NCI-H2196 treated with DMSO at 0.1 percent for 48 hours (cell line): Measurements from ENCODE around the gene PPP3CA.

Experiments
- DNase-seq: peaks from one replicate; lab custom pipeline; 2025; ENCODE audit not compliant: unreplicated experiment; lab: John Stamatoyannopoulos, UW

Gene PPP3CA

DNA sequence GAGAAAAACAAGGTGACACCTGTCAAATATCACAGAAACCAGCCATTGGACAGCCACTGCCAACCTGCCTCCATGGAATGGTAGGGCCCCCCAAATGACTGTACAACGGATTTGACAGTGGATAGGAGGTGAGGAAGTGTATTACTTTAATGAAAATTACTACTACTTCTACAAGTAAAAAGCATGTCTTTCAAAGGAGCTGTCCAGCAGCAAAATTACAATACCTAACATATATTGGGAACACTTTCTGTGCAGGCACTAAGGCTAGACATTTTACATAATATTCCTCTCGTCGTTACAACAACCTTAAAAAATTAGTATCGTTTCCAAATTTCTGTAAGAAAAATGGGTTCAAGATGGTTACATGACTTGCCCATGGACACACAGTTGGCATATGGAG, 14.9 kb downstream of the PPP3CA start:
- no peak for DNase-seq

DNA sequence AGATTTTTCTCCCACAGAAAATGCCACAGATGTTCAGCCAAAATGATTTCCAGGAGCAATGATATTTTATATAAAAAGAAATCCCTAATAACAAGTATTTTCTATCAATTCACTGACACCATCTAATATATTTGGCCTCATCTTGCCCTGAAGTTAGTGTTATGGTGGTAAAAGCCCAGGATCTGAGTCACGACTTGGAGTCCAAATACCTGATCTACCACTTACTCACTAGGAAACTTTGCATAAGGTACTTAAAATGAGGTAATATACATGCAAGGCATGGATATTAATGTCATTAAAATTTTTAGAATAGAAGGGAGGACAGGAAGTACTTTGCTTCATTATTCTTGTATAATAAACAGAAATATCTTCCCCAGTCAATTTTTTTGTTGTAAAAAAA, 16.3 kb downstream of the PPP3CA start:
- no peak for DNase-seq

DNA sequence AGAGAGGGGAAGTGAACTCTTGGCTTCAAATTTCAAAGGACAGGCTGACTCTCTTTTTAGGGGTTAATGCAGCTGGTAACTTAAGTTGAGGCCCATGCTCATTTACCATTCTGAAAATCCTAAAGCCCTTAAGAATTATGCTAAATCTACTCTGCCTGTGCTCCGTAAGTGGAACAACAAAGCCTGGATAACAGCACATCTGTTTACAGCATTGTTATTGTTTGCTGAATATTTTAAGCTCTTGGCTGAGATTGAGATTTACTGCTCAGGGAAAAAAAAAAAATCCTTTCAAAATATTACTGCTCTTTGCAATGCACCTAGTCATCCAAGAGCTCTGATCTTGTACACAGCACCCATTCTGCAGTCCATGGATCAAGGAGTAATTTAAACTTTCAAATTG, 17.7 kb downstream of the PPP3CA start:
- no peak for DNase-seq

DNA sequence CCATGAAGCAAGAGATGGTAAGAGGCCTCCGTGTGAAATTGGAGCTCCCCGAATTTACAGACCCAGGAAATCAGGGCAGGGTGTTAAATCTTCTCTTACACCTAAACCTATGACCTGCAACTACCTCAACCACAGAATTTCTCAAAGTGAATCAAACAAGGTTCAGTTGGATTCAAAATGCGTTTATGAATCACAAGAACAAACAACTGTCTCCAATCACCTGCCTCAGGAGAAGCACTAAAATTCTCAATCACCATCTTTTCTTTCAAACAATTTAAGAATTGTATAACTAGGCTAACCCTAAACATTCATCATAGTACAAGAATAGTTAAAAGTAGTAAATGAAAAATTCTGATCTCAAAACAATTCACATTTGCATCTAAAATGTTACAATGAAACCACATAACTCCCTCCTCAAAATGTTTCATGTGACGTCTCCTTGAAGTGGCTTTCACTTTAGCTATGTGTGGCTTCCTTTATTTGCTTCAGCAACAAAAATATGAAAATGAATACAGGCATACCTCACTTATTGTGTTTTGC, 19.2 kb downstream of the PPP3CA start:
- DNase-seq: no peak

DNA sequence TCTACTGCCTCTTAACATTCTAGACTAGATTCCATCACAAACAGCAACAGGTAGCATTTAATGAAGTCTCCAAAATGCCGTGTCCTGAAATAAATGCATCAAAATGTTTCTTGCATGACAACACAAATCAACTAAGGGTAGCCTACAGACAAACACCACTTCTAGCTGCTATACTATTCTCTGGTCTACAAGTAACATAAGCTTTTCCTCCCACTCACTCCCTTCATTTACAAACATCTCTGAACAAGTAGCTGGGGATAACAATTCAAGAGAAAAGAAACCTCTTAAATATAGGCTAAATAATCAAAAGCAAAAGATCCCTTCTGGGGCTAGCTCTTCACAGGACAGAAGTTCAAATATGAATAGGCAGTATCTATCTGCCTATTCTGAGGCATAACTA, 20.8 kb downstream of the PPP3CA start:
- DNase-seq: no peak

DNA sequence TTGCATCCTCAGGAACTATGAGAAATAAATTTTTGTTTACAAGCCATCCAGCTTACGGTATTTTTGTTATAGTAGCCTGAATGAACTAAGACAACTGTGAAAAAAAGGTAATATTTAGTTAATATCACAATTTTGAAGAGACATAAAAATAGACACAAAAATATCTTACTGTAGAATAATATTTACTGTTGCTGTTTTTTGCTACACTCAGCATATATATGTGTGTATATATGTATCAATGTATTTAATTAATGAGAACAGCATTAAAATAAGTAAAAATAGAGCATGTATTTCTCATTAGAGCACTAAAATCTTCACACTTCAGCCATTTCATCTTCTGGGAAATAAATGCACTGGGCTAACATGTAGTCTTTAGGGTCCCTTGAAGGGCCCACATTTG, 24.6 kb downstream of the PPP3CA start:
- DNase-seq: no peak

DNA sequence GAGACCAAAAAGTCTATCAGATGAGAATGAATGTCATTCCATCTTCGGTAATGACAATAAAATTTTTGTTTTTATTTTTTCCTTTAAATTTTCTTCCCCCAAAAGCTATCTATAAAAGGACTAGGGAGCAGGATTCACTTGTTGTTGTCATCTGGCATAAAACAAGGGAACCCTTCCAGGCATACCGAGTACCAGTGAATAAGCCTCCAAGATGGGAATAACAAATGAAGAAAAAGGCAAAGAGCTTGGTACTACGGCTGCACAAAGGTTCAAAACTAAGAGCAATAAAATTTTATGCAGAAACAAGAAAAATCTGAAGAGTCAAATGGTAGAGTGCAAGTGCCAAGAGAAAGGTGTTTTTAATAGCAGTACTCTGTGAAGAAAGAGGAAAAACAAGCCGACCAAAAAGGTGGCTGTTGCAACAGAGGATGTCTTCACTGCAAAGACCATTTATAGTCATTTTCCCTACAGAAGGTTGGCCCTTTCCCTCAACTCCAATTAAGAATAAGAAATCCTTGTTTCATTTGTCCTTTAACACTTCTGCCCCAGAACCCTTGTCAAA, 25.8 kb downstream of the PPP3CA start:
- DNase-seq: no peak

DNA sequence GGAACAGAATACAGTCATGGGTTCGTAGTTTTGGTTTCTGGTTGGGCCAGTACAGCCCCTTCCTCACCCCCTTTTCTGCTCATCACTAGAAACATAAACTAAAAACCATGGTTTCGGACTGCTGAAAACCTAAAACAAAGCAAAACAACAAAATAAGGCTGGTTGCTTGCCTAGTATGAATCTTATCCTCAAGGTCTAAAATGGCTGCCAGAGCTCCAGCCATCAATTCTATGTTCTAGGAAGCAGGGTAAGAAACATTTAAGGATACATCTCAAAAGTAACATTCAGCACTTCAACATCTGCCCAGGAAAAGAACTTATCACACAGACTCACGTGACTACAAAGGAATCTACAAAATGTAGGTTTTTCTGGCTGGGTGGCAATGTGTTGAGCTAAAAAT, 31.5 kb downstream of the PPP3CA start:
- no peak for DNase-seq

DNA sequence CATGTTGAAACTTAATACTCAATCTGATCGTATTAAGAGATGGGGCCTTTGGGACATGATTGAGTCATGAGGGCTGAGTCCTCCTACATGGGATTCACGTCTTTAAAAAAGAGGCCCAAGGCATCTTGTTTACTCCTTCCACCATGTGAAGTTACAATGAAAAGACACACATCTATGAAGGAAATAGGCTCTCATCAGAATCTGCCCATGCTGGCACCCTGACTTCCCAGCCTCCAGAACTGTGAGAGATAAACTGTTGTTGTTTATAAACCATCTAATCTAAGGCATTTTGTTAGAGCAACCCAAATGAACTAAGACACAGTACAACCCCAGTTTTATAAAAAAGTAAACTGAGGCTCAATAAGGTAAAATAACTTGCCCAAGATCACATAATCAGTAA, 32.3 kb downstream of the PPP3CA start:
- DNase-seq: no peak

DNA sequence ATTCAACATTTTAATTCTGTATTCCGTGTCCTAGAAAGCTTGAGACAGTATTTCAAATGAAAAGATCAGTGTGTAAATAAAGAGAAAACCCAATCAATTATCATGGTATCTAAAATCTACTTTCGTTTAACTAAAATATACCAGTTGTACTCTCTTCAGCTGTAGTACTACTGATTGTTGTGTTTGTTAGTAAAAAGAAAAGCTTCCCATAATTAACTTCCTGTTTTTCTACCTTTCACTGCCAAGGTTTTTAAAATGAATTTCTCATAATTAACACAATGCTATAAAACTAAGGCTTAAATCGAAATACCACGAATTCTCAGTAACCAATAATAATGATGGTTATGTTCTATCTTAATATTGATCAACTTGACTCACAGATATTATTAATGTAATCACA, 37.4 kb downstream of the PPP3CA start:
- DNase-seq: no peak

DNA sequence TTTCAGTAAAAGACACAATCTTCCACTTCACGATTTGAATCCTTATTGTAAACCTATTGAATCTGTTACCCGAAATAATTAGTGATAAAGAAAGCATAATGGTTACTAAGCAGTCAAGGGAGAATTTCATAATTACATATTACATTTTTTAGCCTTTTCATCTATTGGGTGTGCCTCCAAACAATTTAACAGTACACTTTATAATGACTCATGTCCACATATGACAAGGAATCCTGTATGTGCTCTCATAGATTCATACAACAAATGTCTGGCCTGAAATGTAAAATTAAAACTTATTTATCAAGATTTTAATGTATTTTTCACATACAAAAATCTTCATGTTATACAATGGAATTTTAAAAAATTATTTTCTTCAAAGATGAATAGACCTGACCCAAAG, 39.4 kb downstream of the PPP3CA start:
- DNase-seq: no peak

DNA sequence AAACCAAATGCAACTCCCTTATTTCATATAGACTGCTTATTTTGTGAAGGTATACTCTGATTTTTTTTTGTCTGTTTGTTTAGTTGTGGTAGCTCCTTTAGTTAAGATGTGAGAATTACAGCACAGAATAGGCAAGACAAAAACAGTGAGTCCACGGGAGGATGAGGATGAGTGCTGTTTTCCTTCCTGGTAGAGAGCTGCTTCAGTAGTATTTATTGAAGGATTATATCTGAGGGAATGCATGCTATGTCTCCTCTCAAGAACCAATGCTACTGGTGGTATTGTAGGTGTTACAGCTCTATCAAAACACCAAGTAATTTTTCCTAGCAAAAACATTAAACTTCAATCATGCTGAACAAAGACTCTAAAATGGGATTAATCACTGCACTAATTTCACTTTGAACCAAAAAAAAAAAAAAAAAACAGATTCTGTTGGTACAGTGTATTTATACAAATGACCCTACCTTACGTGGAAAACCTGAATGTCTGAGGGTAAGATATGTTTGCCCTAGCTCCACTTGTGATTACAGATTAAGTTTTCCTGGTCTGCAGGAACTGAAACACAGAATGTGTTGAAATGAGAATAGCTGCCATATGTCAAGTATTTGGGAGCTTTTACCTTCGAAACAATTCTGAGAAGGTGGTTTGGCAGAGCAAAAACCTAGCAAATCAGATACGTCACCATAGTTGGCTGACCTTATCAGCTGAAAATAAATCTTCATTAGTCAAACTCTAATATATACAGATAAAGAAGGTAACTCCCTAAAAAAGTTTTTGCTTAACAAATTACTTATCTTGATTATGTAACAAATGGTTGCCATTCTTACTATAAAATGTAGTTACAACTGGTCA, 40.3 kb downstream of the PPP3CA start:
- no peak for DNase-seq

DNA sequence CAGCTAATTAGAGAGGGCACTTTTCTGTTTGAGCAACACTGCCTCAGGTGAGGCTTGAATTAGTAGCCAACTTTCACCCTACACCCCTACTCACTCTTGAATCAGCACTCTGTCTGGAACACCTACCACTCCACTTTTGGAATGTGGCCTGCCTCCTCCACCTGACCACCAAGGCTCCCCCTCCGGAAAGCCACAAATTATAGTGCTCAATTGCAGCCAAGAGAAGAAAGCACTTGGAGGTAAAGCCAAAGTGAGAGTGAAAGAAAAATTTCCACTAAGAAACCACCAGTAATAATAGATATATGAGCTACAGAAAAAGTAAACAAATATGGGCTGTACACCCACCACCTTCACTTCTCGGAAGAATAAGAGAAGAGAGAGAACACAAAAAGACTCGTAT, 41.1 kb downstream of the PPP3CA start:
- DNase-seq: no peak

DNA sequence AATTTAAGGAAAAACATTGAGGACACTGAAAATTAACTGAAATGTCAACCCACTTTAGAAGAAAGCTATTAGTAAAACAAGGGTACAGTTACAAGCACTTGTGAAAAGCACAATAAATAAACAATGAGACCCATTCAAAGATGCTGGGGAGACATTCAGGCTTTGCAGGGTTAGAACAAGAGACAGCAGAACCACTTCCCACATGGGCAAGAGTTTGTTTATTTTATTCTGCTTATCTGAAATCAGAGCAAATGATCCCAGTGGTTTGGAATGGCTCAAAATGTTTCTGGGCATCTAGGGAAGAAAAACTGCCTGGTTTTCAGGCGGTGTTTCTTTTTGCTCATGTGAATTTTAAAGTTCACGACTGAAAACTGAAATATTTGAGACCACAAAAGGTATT, 42.4 kb downstream of the PPP3CA start:
- peak; percentile 28 for DNase-seq

DNA sequence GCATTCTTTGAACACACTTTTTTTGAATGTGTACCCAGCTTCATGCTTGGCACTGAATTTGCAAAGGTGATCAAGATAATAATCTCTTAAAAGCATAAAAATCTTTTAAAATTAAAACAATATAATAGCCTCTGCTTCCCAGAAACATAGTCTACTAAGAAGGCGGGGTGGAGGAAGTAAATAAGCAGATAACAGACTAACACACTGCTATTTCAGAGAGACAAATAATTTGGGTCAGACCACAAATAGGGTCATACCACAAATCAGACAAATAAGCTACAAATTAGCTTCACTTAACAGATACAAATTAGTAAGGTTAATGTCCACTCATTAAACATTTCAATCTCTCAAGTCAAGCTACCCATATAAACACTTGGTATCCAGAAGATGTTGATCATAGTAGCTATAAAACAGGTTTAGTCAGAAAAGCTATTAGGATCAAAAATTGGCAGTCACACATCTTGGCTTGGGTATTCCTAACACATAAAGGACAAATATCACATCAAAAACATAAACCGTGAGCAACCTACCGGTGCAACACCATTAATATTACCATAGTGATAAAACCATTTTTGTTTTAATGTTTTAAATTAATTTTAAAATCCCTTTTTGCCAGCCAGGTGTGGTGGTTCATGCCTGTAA, 47.3 kb downstream of the PPP3CA start:
- DNase-seq: no peak

DNA sequence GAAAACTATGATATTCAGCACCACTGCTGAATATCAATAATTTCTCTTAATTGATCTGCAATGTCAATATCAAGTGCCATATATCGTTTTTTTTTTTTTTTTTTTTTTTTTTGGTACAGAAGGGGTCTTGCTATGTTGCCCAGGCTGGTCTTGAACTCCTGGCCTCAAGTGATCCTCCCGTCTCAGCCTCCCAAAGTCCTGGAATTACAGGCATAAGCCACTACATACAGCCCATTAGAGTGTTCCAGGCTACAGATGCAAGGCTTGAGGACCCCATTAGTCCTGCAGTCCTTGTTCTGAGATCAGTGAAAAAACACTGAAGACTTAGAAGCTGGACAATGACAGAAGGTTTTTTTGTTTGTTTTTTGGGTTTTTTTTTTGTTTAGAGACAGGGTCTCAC, 48.3 kb downstream of the PPP3CA start:
- DNase-seq: no peak

DNA sequence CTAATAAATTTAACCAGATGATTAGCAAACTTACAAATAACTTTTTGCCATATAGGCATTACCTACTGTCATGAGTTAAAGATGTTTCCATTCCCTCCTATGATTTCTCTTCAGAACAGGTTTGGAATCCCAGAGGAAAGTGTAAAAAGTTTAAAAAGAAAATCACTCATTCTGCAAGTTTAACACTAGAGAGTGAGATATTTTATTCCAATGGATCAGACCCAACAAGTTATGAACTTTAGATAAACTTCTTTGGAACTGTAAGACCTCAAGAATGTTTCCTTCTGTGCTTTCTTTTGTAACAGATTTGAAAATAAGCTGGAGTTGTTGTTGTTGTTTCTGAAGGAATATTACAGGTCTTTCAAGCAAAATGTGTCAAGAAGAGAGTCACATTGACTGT, 51.6 kb downstream of the PPP3CA start:
- DNase-seq: no peak

DNA sequence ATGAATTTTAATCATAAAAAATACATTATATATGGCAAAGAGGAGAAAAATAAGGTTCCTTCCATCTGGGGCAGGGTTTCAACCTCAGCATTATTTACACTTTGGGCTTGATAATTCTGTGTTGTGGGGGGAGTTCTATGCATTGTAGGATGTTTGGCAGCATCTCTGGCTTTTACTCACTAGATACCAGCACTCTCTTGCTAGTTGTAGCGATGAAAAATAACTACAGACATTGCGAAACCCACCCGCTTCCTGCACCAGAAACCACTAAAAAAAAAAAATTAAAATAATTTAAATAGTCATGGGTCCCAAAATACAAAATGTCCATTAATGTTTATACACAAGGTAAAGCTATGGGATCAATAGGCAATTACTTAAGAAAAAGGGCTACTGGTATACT, 52.7 kb downstream of the PPP3CA start:
- DNase-seq: no peak

DNA sequence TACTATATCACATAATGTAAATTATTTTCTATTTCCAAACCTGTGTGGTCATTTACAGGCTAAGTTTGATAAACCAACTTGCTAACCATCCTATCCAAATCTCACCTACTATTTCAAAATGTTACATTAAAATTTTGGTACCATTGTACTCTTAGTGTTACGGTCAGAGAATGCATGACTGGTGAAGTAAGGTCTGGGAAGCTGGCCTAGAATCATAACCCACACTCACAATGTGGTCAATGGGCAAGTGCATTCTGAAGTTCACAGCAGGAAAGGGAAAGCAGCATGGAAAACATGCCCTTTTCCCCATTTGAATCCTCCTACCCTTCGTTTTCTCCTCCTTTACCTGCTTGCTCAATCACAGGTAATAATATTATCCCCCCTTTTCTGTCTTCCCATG, 54.4 kb downstream of the PPP3CA start:
- no peak for DNase-seq

DNA sequence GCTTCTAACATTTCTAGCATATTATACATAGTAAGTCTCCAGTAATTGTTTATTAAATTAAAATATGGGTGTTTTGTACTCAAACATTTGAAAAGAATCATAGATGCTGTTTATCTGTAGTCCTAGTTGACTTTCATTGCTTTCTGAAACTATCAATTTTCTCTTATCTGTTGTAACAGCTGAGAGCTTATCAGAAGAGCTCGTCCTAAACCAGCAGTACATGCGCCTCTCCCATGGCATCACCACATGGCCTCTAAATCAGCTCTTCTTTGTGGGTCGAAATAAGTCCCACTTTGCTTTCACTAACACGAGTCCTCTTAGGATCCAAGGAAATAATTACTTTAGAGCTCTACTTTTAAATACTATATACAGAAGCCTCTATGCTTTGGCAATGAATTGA, 55.1 kb downstream of the PPP3CA start:
- DNase-seq: no peak

DNA sequence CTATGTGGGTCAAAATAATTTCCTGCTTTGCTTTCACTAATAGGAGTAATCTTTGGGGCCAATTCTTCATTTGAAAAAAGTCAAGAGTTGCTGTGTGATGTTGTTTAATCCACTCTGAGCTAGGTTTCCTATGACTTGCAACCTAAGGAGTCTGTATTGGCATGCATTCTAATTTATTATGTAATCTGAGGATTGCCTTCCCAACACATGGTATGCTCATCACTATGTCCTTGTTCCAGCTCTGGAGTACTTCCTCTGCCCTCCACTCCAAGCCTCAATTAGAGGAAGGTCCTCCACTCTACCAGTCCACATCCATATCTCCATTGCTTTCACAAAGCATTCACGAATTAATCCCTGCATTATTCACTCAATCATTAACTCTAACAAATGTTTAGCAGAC, 56.1 kb downstream of the PPP3CA start:
- DNase-seq: no peak

DNA sequence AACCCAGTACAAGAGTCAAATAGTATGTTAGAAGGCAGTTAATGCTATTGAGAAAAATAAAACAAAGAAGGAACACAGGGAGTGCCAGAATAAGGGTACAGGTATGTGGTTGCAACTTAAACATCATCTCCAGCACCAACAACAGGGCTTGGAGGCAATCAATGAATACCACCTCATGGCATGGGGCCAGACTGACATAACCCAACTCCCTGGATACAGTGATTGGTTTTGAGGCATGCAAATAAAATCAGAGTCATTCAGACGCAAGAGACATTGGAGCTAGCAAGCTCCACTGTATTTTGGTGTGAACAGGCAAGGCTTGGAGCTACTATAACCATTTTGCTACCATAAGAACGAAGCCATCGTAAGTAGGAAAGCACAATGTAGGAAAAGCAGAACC, 56.7 kb downstream of the PPP3CA start:
- DNase-seq: no peak
